Measurements from ENCODE around the gene RYR3. TPM values are rescaled to one million over a fixed set of nuclear protein-coding genes. Genes with fewer than 3 reads are reported as not detected.

Gene RYR3
- total and polyA plus RNA-seq, 10 of the 15 experiments (the other 5 are each of a cell fraction or from before 2014, with no cell fraction given): under 0.01 to 0.44 (median 0.16) TPM; not detected in 5

GRCh38 chr15:33825453-33825852 is 514.7 kb downstream of the RYR3 start:
- TF ChIP-seq ESRRA (IDR thresholded peaks at IDR 0.05; ENCODE audit: low read length): no peak
- no peak for TF ChIP-seq SUPT20H (IDR thresholded peaks at IDR 0.05; ENCODE audit: borderline replicate concordance, control insufficient read depth, low read depth, low read length)
- TF ChIP-seq MAX (IDR thresholded peaks at IDR 0.05; ENCODE audit: low read depth, low read length): no peak
- TF ChIP-seq HCFC1 (IDR thresholded peaks at IDR 0.05; ENCODE audit: low read length): no peak
- TF ChIP-seq SREBF2 (IDR thresholded peaks at IDR 0.05; ENCODE audit: low read length): no peak
- TF ChIP-seq RAD51 (IDR thresholded peaks at IDR 0.05): no peak
- intact Hi-C loops (cut with micrococcal nuclease; ENCODE audit: unreplicated experiment) (loop anchor here (5.0 kb wide), 1 partner anchor 48 kb away; no protein-coding TSS in a partner anchor), in situ Hi-C loops (cut with MboI) (no loop called here)
- no peaks in the 10 kb centered on the region for H3K9me3 ChIP-seq (replicated peaks; ENCODE audit: control insufficient read depth, insufficient read depth, low read length)
- RAD21 ChIA-PET (ENCODE audit: unreplicated experiment): no interaction called here
- no peak for FAIRE-seq
- H3K9ac ChIP-seq (ENCODE audit: control insufficient read depth, insufficient read depth, low read length): no peak overlapping the region
- 78% methylated on average over 5 of the region's 8 CpGs for WGBS (ENCODE audit: insufficient coverage, insufficient replicate concordance, low lambda C conversion rate, missing lambda C conversion rate)
- SMC1A ChIA-PET (ENCODE audit: uncharacterized antibody, unreplicated experiment): no interaction called here
- no peak overlapping the region for H3K4me2 ChIP-seq (ENCODE audit: control insufficient read depth, insufficient read depth)
- BruUV-seq (replicated peaks): no TSS peak
- no peaks in the 10 kb centered on the region for H3K4me1 ChIP-seq (ENCODE audit: control insufficient read depth, insufficient read depth, low read length)
- no peak for DNase-seq (ENCODE audit: low read depth, low spot score)
- no peaks in the 10 kb centered on the region; a peak in 1 of 4 replicates for H3K27me3 ChIP-seq (replicated peaks in 1 of 2; ENCODE audit: control insufficient read depth in 2 of 2, insufficient read depth in 2 of 2, low read length in 1 of 2)
- no peaks in the 10 kb centered on the region for H4K20me1 ChIP-seq (ENCODE audit: control insufficient read depth, insufficient read depth)
- POLR2A ChIA-PET: no interaction called here
- CTCF ChIA-PET: no interaction called here
- no peak for ATAC-seq
- no peak overlapping the region for H3K4me3 ChIP-seq
- no peak overlapping the region for H2AFZ ChIP-seq (ENCODE audit: control insufficient read depth, low read depth, low read length)
- H3K36me3 ChIP-seq (ENCODE audit: control insufficient read depth in 2 of 2, insufficient read depth in 2 of 2, low read length in 1 of 2): no peaks in the 10 kb centered on the region
- no peaks in the 10 kb centered on the region for H3K79me2 ChIP-seq (ENCODE audit: control insufficient read depth, insufficient read depth, low read length)
- no peak overlapping the region for H3K27ac ChIP-seq (ENCODE audit: control insufficient read depth, insufficient read depth)

GRCh38 chr15:33826201-33826600 is 515.4 kb downstream of the RYR3 start:
- H3K4me2 ChIP-seq (ENCODE audit: control insufficient read depth, insufficient read depth): no peak overlapping the region
- DNase-seq (ENCODE audit: low read depth, low spot score): no peak
- H3K9ac ChIP-seq (ENCODE audit: control insufficient read depth, insufficient read depth, low read length): no peak overlapping the region
- no peaks in the 10 kb centered on the region for H3K4me1 ChIP-seq (ENCODE audit: control insufficient read depth, insufficient read depth, low read length)
- ATAC-seq: no peak
- H3K36me3 ChIP-seq (ENCODE audit: control insufficient read depth in 2 of 2, insufficient read depth in 2 of 2, low read length in 1 of 2): no peaks in the 10 kb centered on the region
- no TSS peak for BruUV-seq (replicated peaks)
- intact Hi-C loops (cut with micrococcal nuclease; ENCODE audit: unreplicated experiment) (loop anchor here (5.0 kb wide), 1 partner anchor 49 kb away; no protein-coding TSS in a partner anchor), in situ Hi-C loops (cut with MboI) (no loop called here)
- 41% methylated on average over 4 of the region's 4 CpGs for WGBS (ENCODE audit: insufficient coverage, insufficient replicate concordance, low lambda C conversion rate, missing lambda C conversion rate)
- no peaks in the 10 kb centered on the region for H3K79me2 ChIP-seq (ENCODE audit: control insufficient read depth, insufficient read depth, low read length)
- FAIRE-seq: no peak
- no peak overlapping the region for H3K27ac ChIP-seq (ENCODE audit: control insufficient read depth, insufficient read depth)
- ChIA-PET SMC1A (ENCODE audit: uncharacterized antibody, unreplicated experiment) (no interaction called here), POLR2A (no interaction called here), RAD21 (ENCODE audit: unreplicated experiment) (no interaction called here), CTCF (no interaction called here)
- no peaks in the 10 kb centered on the region for H3K9me3 ChIP-seq (replicated peaks; ENCODE audit: control insufficient read depth, insufficient read depth, low read length)
- H3K27me3 ChIP-seq (replicated peaks in 1 of 2; ENCODE audit: control insufficient read depth in 2 of 2, insufficient read depth in 2 of 2, low read length in 1 of 2): no peaks in the 10 kb centered on the region; a peak in 1 of 4 replicates
- H3K4me3 ChIP-seq: no peak overlapping the region
- no peak overlapping the region for H2AFZ ChIP-seq (ENCODE audit: control insufficient read depth, low read depth, low read length)
- no peaks in the 10 kb centered on the region for H4K20me1 ChIP-seq (ENCODE audit: control insufficient read depth, insufficient read depth)
- TF ChIP-seq DPF2 (IDR thresholded peaks at IDR 0.05): no peak
- TF ChIP-seq HDAC2 (IDR thresholded peaks at IDR 0.05): no peak
- TF ChIP-seq ZNF384 (IDR thresholded peaks at IDR 0.05; ENCODE audit: borderline replicate concordance, low read depth, low read length): no peak
- TF ChIP-seq RFX5 (IDR thresholded peaks at IDR 0.05; ENCODE audit: low read depth, low read length): no peak
- no peak for TF ChIP-seq ZBTB11 (CRISPR knock-in tag; IDR thresholded peaks at IDR 0.05)
- TF ChIP-seq SREBF2 (IDR thresholded peaks at IDR 0.05; ENCODE audit: low read length): no peak
- no peak for TF ChIP-seq BHLHE40 (IDR thresholded peaks at IDR 0.05; ENCODE audit: borderline replicate concordance in 1 of 2, low read depth in 2 of 2, low read length in 1 of 2)
- TF ChIP-seq CEBPB (IDR thresholded peaks at IDR 0.05; ENCODE audit: borderline replicate concordance in 1 of 2, low read depth in 2 of 2, low read length in 2 of 2): no peak
